Measurements from ENCODE around the gene ZNF180. TPM values are rescaled to one million over a fixed set of nuclear protein-coding genes. Genes with fewer than 3 reads are reported as not detected.
"Not testable (repeated sequence)": the region's sequence is repeated elsewhere in the genome, so short reads cannot be mapped to it uniquely, and the experiment has no call there.

Gene ZNF180
- total and polyA plus RNA-seq, 2 donors (not counting 3 experiments of a cell fraction or from before 2014, with no cell fraction given): 2.1 to 8.6 TPM

DNA sequence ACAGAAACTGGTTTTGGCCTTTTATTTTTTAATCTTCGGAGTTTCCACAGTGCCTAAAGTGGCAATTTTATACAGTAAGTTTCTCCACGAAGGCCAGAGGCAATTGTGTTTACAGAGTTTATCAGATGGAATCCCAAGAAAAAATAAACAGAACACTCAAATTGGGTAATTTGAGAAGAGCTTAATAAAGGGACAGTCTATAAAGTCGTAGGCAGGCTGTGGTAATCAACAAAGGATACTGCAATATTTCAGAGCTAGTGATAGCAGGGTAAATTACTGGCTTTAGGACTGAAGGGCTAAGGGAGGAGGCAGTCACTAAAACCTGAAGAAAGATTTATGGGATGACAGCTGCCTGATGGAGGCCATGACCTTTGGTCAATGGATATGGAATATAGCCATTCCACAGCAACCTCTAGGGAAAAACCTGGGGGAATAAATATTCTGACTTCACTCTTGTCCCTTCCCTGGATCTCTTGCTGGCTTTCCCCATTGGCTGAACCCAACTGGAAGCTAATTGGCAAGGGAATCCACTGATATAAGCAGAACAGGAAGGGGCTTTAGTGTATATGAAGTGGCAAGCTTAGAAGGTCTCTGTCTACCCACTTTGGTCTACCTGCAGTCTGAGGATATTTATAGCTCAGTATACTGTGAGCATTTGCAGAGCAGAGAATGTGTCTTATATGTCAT, 37.6 kb downstream of the ZNF180 start:
- H4K20me1 ChIP-seq (replicated peaks; ENCODE audit: control insufficient read depth, extremely low read depth, insufficient read depth, low read length); BruUV-seq (replicated peaks): not testable (repeated sequence)

DNA sequence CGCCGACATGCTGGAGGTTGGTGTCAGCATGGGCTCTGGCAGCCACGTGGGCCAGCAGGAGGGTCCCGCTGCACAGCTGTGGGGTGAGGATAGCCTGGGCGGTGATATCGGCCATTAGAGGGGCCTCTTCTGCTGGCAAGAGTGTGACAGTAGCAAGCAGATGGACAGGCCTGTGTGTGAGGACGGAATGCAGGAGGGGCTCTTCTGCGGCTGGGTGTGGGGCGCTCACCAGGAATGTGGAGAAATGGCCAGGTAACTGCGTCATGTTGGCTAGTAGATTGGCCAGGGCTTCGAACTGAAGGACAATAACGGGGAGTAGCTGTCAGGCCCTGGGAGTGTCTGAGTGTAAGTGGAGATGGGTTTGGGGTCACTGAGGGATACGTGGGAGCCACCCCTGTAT, 44.3 kb downstream of the ZNF180 start:
- intact Hi-C loops (cut with micrococcal nuclease); dilution Hi-C loops (cut with MboI; ENCODE audit: extremely low pct_ligation_motif_present, low sequenced_read_pairs); H3K9ac ChIP-seq (replicated peaks; ENCODE audit: extremely low read depth, insufficient read depth, low read length); H3K4me3 ChIP-seq (replicated peaks in 1 of 3; ENCODE audit: insufficient read depth in 1 of 3, low read depth in 1 of 3, low read length in 3 of 3); DNase-seq (ENCODE audit: low read depth, low spot score); H3K79me2 ChIP-seq (ENCODE audit: control insufficient read depth, insufficient read depth, low read length); H3K9me3 ChIP-seq (replicated peaks; ENCODE audit: control insufficient read depth, insufficient read depth, low read length); POLR2A ChIA-PET; CTCF ChIA-PET; H3K9me1 ChIP-seq (replicated peaks; ENCODE audit: control insufficient read depth, extremely low read depth, insufficient read depth, low read length); H3K4me2 ChIP-seq (ENCODE audit: insufficient read depth, low read length); H3K27me3 ChIP-seq (ENCODE audit: control insufficient read depth in 2 of 2, insufficient read depth in 2 of 2, low read length in 2 of 2); BruUV-seq (replicated peaks); H3K27ac ChIP-seq (ENCODE audit: insufficient read depth, low read depth, low read length); H3K4me1 ChIP-seq (ENCODE audit: control insufficient read depth, extremely low read depth, insufficient read depth, low read length); H3K36me3 ChIP-seq (ENCODE audit: control insufficient read depth in 2 of 2, extremely low read depth in 1 of 2, insufficient read depth in 2 of 2, low read length in 2 of 2); H4K20me1 ChIP-seq (replicated peaks; ENCODE audit: control insufficient read depth, extremely low read depth, insufficient read depth, low read length); H2AFZ ChIP-seq (ENCODE audit: low read depth, low read length); FAIRE-seq: not testable (repeated sequence)

More for the DNA sequence above, 37.6 kb downstream of the ZNF180 start:
- H3K4me1 ChIP-seq (ENCODE audit: control insufficient read depth, extremely low read depth, insufficient read depth, low read length); POLR2A ChIA-PET; intact Hi-C loops (cut with micrococcal nuclease); H2AFZ ChIP-seq (ENCODE audit: low read depth, low read length); H3K27me3 ChIP-seq (ENCODE audit: control insufficient read depth in 2 of 2, insufficient read depth in 2 of 2, low read length in 2 of 2); H3K4me2 ChIP-seq (ENCODE audit: insufficient read depth, low read length); CTCF ChIA-PET; H3K36me3 ChIP-seq (ENCODE audit: control insufficient read depth in 2 of 2, extremely low read depth in 1 of 2, insufficient read depth in 2 of 2, low read length in 2 of 2); H3K27ac ChIP-seq (ENCODE audit: insufficient read depth, low read depth, low read length); H3K9me1 ChIP-seq (replicated peaks; ENCODE audit: control insufficient read depth, extremely low read depth, insufficient read depth, low read length); H3K9me3 ChIP-seq (replicated peaks; ENCODE audit: control insufficient read depth, insufficient read depth, low read length); H3K9ac ChIP-seq (replicated peaks; ENCODE audit: extremely low read depth, insufficient read depth, low read length); FAIRE-seq; H3K4me3 ChIP-seq (replicated peaks in 1 of 3; ENCODE audit: insufficient read depth in 1 of 3, low read depth in 1 of 3, low read length in 3 of 3); DNase-seq (ENCODE audit: low read depth, low spot score); H3K79me2 ChIP-seq (ENCODE audit: control insufficient read depth, insufficient read depth, low read length); dilution Hi-C loops (cut with MboI; ENCODE audit: extremely low pct_ligation_motif_present, low sequenced_read_pairs): not testable (repeated sequence)

Measured in endothelial cell of umbilical vein (primary cell).